Daoy (cell line): ENCODE data around the gene CLCN6. TPM values are rescaled to one million over a fixed set of nuclear protein-coding genes. Genes with fewer than 3 reads are reported as not detected.

ENCODE experiments used
- DNase-seq: peaks from one replicate; pipeline ENCODE4 v3.0.0-alpha.2; 2015; ENCODE audit warnings: low read depth
- total RNA-seq: library from RNA; depleted of rRNA; stranded (reverse); fragments of >200 nt; shearing (Covaris generic); gene quantifications from 2 replicates; pipeline ENCODE4 v1.2.3, GENCODE V29; 2014; rRNA removed

Gene CLCN6
- 12.4 TPM in 2 replicates for total RNA-seq

GRCh38 chr1:11805422-11806306 is at the start of gene CLCN6, which contains the start of gene MTHFR:
Gene CLCN6, plus strand, starts transcription at chr1:11806191. Its CDS starts 72 bp downstream, at chr1:11806263.
Gene MTHFR, minus strand, starts transcription at chr1:11805964. Its CDS starts 2,848 bp downstream, at chr1:11803116.
- DNase-seq, result peak; percentile 100

GRCh38 chr1:11757047-11757446 is 48.9 kb upstream of the CLCN6 start:
- no peak for DNase-seq

- DNase-seq, result no peak
Measured at GRCh38 chr1:11759791-11760190, 46.2 kb upstream of the CLCN6 start.

- DNase-seq, result no peak
Measured at GRCh38 chr1:11761285-11761684, 44.7 kb upstream of the CLCN6 start.

- DNase-seq, result no peak
Measured at GRCh38 chr1:11761988-11762406, 44.0 kb upstream of the CLCN6 start, which contains the start of gene C1orf167. Gene C1orf167, plus strand, starts transcription at chr1:11762193. Its CDS starts 2,208 bp downstream, at chr1:11764401.

GRCh38 chr1:11764115-11764514 is 41.9 kb upstream of the CLCN6 start:
- DNase-seq, result no peak

- DNase-seq, result no peak
Measured at GRCh38 chr1:11764519-11764918, 41.5 kb upstream of the CLCN6 start.

GRCh38 chr1:11765661-11766428 is 40.1 kb upstream of the CLCN6 start:
- no peak for DNase-seq

GRCh38 chr1:11766429-11766776 is 39.6 kb upstream of the CLCN6 start:
- no peak for DNase-seq

- no peak for DNase-seq
Measured at GRCh38 chr1:11767922-11768704, 37.9 kb upstream of the CLCN6 start.

- no peak for DNase-seq
Measured at GRCh38 chr1:11768821-11769220, 37.2 kb upstream of the CLCN6 start.

GRCh38 chr1:11769274-11769673 is 36.7 kb upstream of the CLCN6 start:
- no peak for DNase-seq

- no peak for DNase-seq
Measured at GRCh38 chr1:11770011-11770410, 36.0 kb upstream of the CLCN6 start.

GRCh38 chr1:11771481-11772043 is 34.4 kb upstream of the CLCN6 start:
- no peak for DNase-seq

- no peak for DNase-seq
Measured at GRCh38 chr1:11772458-11772857, 33.5 kb upstream of the CLCN6 start.

GRCh38 chr1:11774753-11775152 is 31.2 kb upstream of the CLCN6 start:
- no peak for DNase-seq

GRCh38 chr1:11777658-11778322 is 28.2 kb upstream of the CLCN6 start:
- DNase-seq, result no peak

GRCh38 chr1:11778336-11778735 is 27.7 kb upstream of the CLCN6 start:
- no peak for DNase-seq

- DNase-seq, result no peak
Measured at GRCh38 chr1:11778844-11779623, 27.0 kb upstream of the CLCN6 start.

GRCh38 chr1:11779715-11780379 is 26.1 kb upstream of the CLCN6 start:
- DNase-seq, result no peak
